Transverse colon (tissue), 4 donors: ENCODE measurements around the gene TEX11. TPM values are rescaled to one million over a fixed set of nuclear protein-coding genes. Genes with fewer than 3 reads are reported as not detected.

Experiments
- DNase-seq: peaks from one replicate; pipeline ENCODE4 v3.0.0-alpha.2; 2019
- H3K27ac ChIP-seq, 4 donors: fragments of 200-600 bp; sonication (generic); 2 replicates each; pipeline ENCODE4 v1.5.1; 2016 to 2018; ENCODE audit warnings: inconsistent platforms in 4 of 4
- H3K27me3 ChIP-seq: fragments of 200-600 bp; sonication (generic); 2 replicates; pipeline ENCODE4 v1.5.1; 2017; ENCODE audit warnings: inconsistent platforms
- H3K36me3 ChIP-seq, 4 donors: fragments of 200-600 bp; sonication (generic); 2 replicates each; pipeline ENCODE4 v1.5.1; 2017 to 2019; ENCODE audit warnings: inconsistent platforms in 4 of 4
- H3K4me1 ChIP-seq, 4 donors: fragments of 200-600 bp; sonication (generic); 2 replicates each; pipeline ENCODE4 v1.5.1; 2017 to 2020; ENCODE audit warnings: inconsistent platforms in 4 of 4
- H3K4me3 ChIP-seq, 4 donors: fragments of 200-600 bp; sonication (generic); 1 replicate in 1 of 4; 2 replicates in 3 of 4; pipeline versions ENCODE4 v1.5.1 to v1.6.1; 2017 to 2019; ENCODE audit warnings: inconsistent platforms in 4 of 4
- H3K9me3 ChIP-seq, 2 donors: fragments of 200-600 bp; sonication (generic); 2 replicates each; pipeline ENCODE4 v1.5.1; 2017 to 2019; ENCODE audit warnings: inconsistent platforms in 2 of 2
- EP300 ChIP-seq: sonication (generic); formaldehyde crosslinking; IDR thresholded peaks from one replicate; pipeline ENCODE4 v1.6.1; 2017; ENCODE audit warnings: antibody characterized with exemption, low read depth
- POLR2A ChIP-seq: fragments of 450-650 bp; IDR thresholded peaks from one replicate; pipeline ENCODE4 v1.6.1; 2016; ENCODE audit warnings: antibody characterized with exemption, mild to moderate bottlenecking, moderate library complexity
- POLR2AphosphoS5 ChIP-seq, 3 donors: sonication (generic); formaldehyde crosslinking; IDR thresholded peaks; one replicate each; pipeline ENCODE4 v1.6.1; 2016; ENCODE audit warnings: antibody characterized with exemption in 3 of 3
- WGBS, 2 donors: methylation state at CpG; one replicate each; pipeline ENCODE4 v1.1.5; 2018; ENCODE audit warnings: low coverage in 1 of 2; 5-methylcytosine and 5-hydroxymethylcytosine counted together
- in situ Hi-C, 4 donors: fragments of 200-750 bp; cut with MboI; loops; one replicate each; pipeline versions ENCODE4 v1.15.0 to v1.15.1; 2017; ENCODE audit warnings: low sequenced_read_pairs in 3 of 4, low pct_ligation_motif_present in 1 of 4, low pct_unique_long_range_greater_than_20kb in 1 of 4
- intact Hi-C: fragments of 100-400 bp; cut with DNase I; formaldehyde crosslinking; loops from one replicate; pipeline ENCODE4 v1.15.1; 2023; ENCODE audit warnings: low total_unique reads
- total RNA-seq, 4 donors: library from RNA; depleted of rRNA; stranded (reverse); fragments of >200 nt; gene quantifications; one replicate each; pipeline ENCODE4 v1.1.0, GENCODE V29; 2016
- TF ChIP-seq, protein P1 (sequence below), 5 experiments: fragments of 200-600 bp in 3 of 5; fragments of 450-650 bp in 2 of 5; sonication (generic) in 3 of 5; IDR thresholded peaks; 1 replicate in 2 of 5; 2 replicates in 3 of 5; pipeline ENCODE4 v1.5.1; 2016 to 2017; ENCODE audit warnings: antibody characterized with exemption in 5 of 5, inconsistent platforms in 3 of 5, mild to moderate bottlenecking in 2 of 5, moderate library complexity in 1 of 5

The TEX11 gene
- total RNA-seq, 4 donors from 2014 or later, result 0.27 to 0.79 TPM; not detected in 2

DNA sequence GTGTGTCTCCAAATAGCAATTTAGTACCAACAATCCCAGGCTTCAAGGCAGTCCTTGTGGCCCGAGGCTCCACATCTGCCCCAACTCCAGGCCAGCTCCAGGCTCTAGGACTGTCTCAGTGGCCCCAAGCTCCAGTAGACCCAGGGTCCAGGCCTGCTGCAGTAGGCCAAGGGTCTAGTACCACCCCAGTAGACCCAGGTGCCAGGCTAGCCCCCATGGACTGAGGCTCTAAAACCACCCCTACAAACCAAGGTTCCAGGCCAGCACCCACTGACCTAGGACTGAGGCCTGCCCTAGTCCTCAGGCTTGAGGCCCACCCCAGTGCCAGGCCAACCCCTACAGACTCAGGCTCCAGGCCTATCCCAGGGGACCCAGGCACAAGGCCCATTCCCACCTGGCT is 272.3 kb downstream of the TEX11 start:
- H3K36me3 ChIP-seq, result no peaks in the 10 kb centered on the region
- intact Hi-C loops, result no loop called here
- no peak for DNase-seq
- in situ Hi-C loops, result no loop called here
- H3K27me3 ChIP-seq, result no peaks in the 10 kb centered on the region
- H3K9me3 ChIP-seq, result no peaks in the 10 kb centered on the region
- H3K27ac ChIP-seq, result no peak overlapping the region
- TF ChIP-seq, protein P1, sequence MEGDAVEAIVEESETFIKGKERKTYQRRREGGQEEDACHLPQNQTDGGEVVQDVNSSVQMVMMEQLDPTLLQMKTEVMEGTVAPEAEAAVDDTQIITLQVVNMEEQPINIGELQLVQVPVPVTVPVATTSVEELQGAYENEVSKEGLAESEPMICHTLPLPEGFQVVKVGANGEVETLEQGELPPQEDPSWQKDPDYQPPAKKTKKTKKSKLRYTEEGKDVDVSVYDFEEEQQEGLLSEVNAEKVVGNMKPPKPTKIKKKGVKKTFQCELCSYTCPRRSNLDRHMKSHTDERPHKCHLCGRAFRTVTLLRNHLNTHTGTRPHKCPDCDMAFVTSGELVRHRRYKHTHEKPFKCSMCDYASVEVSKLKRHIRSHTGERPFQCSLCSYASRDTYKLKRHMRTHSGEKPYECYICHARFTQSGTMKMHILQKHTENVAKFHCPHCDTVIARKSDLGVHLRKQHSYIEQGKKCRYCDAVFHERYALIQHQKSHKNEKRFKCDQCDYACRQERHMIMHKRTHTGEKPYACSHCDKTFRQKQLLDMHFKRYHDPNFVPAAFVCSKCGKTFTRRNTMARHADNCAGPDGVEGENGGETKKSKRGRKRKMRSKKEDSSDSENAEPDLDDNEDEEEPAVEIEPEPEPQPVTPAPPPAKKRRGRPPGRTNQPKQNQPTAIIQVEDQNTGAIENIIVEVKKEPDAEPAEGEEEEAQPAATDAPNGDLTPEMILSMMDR (IDR thresholded peaks at IDR 0.05), result no peak
- no peak for TF ChIP-seq POLR2A
- no peak for TF ChIP-seq EP300
- TF ChIP-seq POLR2AphosphoS5 (IDR thresholded peaks at IDR 0.05), result no peak
- no CpG with 5 or more reads among the region's 1 CpG for WGBS, 2 donors
- no peak overlapping the region for H3K4me3 ChIP-seq
- H3K4me1 ChIP-seq, result no peaks in the 10 kb centered on the region

DNA sequence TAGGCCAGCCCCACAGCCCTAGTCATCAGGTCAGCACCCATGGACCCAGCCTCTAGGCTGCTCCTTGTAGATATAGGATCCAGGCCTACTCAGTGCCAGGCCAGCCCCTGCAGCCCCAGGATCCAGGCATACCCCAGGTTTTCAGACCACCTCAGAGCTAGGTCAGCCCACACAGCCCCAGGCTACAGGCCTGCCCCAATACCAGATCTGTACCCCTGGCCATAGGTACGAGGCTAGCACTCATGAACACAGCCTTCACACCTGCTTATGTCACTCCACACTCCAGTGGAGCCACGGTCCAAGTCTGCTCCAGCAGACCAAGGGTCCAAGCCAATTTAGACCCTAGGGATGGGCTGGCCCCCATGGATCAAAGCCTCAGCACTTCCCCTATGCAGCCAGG is 272.8 kb downstream of the TEX11 start:
- TF ChIP-seq, protein P1 (IDR thresholded peaks at IDR 0.05), result no peak
- TF ChIP-seq EP300 (no peak), POLR2A (no peak), POLR2AphosphoS5 (IDR thresholded peaks at IDR 0.05) (no peak)
- no peak for DNase-seq
- no peak overlapping the region for H3K4me3 ChIP-seq
- in situ Hi-C loops, result no loop called here
- no peaks in the 10 kb centered on the region for H3K27me3 ChIP-seq
- H3K9me3 ChIP-seq, result no peaks in the 10 kb centered on the region
- intact Hi-C loops, result no loop called here
- 56% methylated on average over 2 of the region's 2 CpGs; no CpG with 5 or more reads in 1 of the 2 donors for WGBS, 2 donors
- no peak overlapping the region for H3K27ac ChIP-seq
- H3K4me1 ChIP-seq, result no peaks in the 10 kb centered on the region
- H3K36me3 ChIP-seq, result no peaks in the 10 kb centered on the region

DNA sequence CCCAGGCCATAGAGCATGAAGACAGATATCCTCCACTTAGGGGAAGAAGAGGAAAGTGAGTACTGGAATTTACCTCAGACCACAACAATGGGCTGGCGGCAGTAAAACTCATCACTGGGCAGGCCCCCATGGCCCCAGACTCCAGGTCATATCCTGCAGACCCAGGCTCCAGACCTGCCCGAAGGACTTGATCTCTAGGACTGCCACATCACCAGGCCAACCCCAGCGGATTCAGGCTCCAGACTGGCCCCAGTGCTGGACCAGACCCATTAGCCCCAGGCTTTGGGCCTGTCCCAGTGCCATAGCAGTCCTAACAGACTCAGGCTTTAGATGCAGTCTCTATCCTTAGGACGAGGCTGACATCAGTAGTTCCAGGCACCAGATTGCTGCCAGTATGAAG is 273.3 kb downstream of the TEX11 start:
- no peak overlapping the region for H3K27ac ChIP-seq
- H3K4me1 ChIP-seq, result no peaks in the 10 kb centered on the region
- no peak overlapping the region for H3K4me3 ChIP-seq
- TF ChIP-seq, protein P1 (IDR thresholded peaks at IDR 0.05), result no peak
- TF ChIP-seq POLR2AphosphoS5 (IDR thresholded peaks at IDR 0.05), result no peak
- TF ChIP-seq EP300, result no peak
- no peaks in the 10 kb centered on the region for H3K27me3 ChIP-seq
- 91% methylated on average over 2 of the region's 4 CpGs; no CpG with 5 or more reads in 1 of the 2 donors for WGBS, 2 donors
- H3K36me3 ChIP-seq, result no peaks in the 10 kb centered on the region
- H3K9me3 ChIP-seq, result no peaks in the 10 kb centered on the region
- no peak for DNase-seq
- in situ Hi-C loops (no loop called here), intact Hi-C loops (no loop called here)

DNA sequence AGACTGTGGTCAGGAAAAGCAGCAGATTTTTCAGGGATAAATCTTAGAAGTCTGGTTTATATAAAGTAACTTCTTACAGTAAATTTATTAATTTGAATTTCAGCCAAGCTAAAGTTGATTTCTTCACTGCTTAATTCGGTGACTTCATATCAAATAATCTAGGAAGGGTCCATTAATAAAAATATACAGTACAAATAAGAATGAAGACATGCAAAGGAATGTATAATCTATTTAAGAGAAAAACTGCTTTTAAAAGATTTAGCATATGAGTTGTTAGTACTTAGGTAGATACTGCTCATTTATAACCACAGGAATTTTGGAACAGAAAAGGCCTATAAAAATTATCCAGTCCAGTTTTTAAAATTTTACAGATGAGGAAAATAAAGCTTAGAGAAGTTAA is 286.8 kb downstream of the TEX11 start:
- Histone ChIP-seq H3K9me3 (no peaks in the 10 kb centered on the region), H3K27me3 (no peaks in the 10 kb centered on the region), H3K4me1 (no peaks in the 10 kb centered on the region), H3K4me3 (no peak overlapping the region), H3K36me3 (no peaks in the 10 kb centered on the region), H3K27ac (no peak overlapping the region)
- TF ChIP-seq, protein P1 (IDR thresholded peaks at IDR 0.05), result no peak
- TF ChIP-seq POLR2AphosphoS5 (IDR thresholded peaks at IDR 0.05) (no peak), EP300 (no peak), POLR2A (no peak)
- no peak for DNase-seq
- WGBS, 2 donors, result 71 to 75% methylated on average over 1 of the region's 1 CpG
- intact Hi-C loops, result no loop called here
- in situ Hi-C loops, result no loop called here
